GM10266 (cell line): ENCODE measurements around the gene WFDC2.
A peak's percentile ranks its signal among the peaks of the same experiment; 100 is the strongest.

ENCODE experiments used
- DNase-seq: peaks from one replicate; pipeline ENCODE4 v3.0.0; 2012; ENCODE audit errors: extremely low spot score
- CTCF ChIP-seq: IDR thresholded peaks from 2 replicates; pipeline ENCODE4 v1.5.1; 2012; ENCODE audit warnings: mild to moderate bottlenecking, low read depth; ENCODE audit not compliant: control insufficient read depth, insufficient read depth; ENCODE audit errors: missing control alignments

WFDC2 gene

GRCh38 chr20:45429618-45430017 is 39.9 kb upstream of the WFDC2 start:
- DNase-seq: no peak

GRCh38 chr20:45432294-45432693 is 37.3 kb upstream of the WFDC2 start:
- peak; percentile 38 for DNase-seq

More at GRCh38 chr20:45429618-45430017, 39.9 kb upstream of the WFDC2 start:
- no peak for TF ChIP-seq CTCF

GRCh38 chr20:45433316-45433715 is 36.2 kb upstream of the WFDC2 start:
- no peak for TF ChIP-seq CTCF
- DNase-seq: no peak

More at GRCh38 chr20:45432294-45432693, 37.3 kb upstream of the WFDC2 start:
- TF ChIP-seq CTCF: no peak

GRCh38 chr20:45433976-45434375 is 35.6 kb upstream of the WFDC2 start:
- DNase-seq: no peak
- no peak for TF ChIP-seq CTCF

- DNase-seq: peak; percentile 82
- TF ChIP-seq CTCF: peak; percentile 99
Observed at GRCh38 chr20:45436732-45437485, 32.6 kb upstream of the WFDC2 start.

GRCh38 chr20:45440424-45440823 is 29.1 kb upstream of the WFDC2 start:
- TF ChIP-seq CTCF: no peak
- no peak for DNase-seq

GRCh38 chr20:45440891-45441685 is 28.5 kb upstream of the WFDC2 start:
- DNase-seq: no peak
- no peak for TF ChIP-seq CTCF
